GM12865 (cell line): ENCODE measurements around the gene CENPF.

Experiments used
- DNase-seq: peaks from one replicate; pipeline ENCODE4 v3.0.0; 2010; ENCODE audit warnings: low read depth
- H3K4me3 ChIP-seq: 2 replicates; pipeline ENCODE4 v1.5.1; 2011; ENCODE audit warnings: mild to moderate bottlenecking, low read depth, low read length, control low read depth
- CTCF ChIP-seq: IDR thresholded peaks from 2 replicates; pipeline ENCODE4 v1.5.1; 2011; ENCODE audit warnings: low read length, control low read depth, low read depth, inconsistent platforms; ENCODE audit not compliant: insufficient read depth; ENCODE audit errors: missing control alignments

The CENPF gene

GRCh38 chr1:214677945-214678344 lies 75.0 kb downstream of the CENPF start:
- H3K4me3 ChIP-seq, result no peak overlapping the region
- TF ChIP-seq CTCF, result no peak
- no peak for DNase-seq

- DNase-seq, result no peak
- TF ChIP-seq CTCF, result no peak
- H3K4me3 ChIP-seq, result no peak overlapping the region
Observed at GRCh38 chr1:214678386-214678785, 75.4 kb downstream of the CENPF start.

- no peak for TF ChIP-seq CTCF
- DNase-seq, result no peak
- no peak overlapping the region for H3K4me3 ChIP-seq
Observed at GRCh38 chr1:214683621-214684020, 80.6 kb downstream of the CENPF start.

GRCh38 chr1:214685906-214686305 lies 82.9 kb downstream of the CENPF start:
- DNase-seq, result no peak
- no peak for TF ChIP-seq CTCF
- H3K4me3 ChIP-seq, result no peak overlapping the region

GRCh38 chr1:214686497-214686896 lies 83.5 kb downstream of the CENPF start:
- DNase-seq, result no peak

GRCh38 chr1:214688891-214689290 lies 85.9 kb downstream of the CENPF start:
- no peak for DNase-seq

More at GRCh38 chr1:214686497-214686896, 83.5 kb downstream of the CENPF start:
- no peak overlapping the region for H3K4me3 ChIP-seq
- TF ChIP-seq CTCF, result no peak

More at GRCh38 chr1:214688891-214689290, 85.9 kb downstream of the CENPF start:
- no peak for TF ChIP-seq CTCF
- no peak overlapping the region for H3K4me3 ChIP-seq
